ENCODE results near the gene TBXT. TPM values are rescaled to one million over a fixed set of nuclear protein-coding genes. Genes with fewer than 3 reads are reported as not detected.

The TBXT gene
- total RNA-seq, 1 donor from 2014 or later, result not detected

DNA sequence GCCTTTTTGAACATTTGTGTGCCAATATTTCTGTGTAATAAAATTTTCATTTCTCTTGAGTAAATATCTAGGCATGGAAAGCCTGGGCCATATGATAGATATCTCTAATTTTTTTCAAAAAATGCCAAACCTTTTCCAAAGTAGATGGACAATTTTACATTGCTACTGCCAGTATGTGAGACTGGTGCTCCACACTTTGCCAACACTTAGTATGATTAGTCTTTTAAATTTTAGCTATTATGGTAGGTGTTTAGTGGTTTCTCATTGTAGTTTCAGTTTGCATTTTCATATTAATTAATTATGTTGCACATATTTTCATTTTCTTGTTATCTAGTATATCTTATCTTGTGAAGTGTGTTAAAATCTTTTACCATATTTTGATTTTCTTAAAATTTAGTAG lies 52.0 kb downstream of the TBXT start:
- Mint-ChIP-seq H3K4me1 (ENCODE audit: low read depth, unreplicated experiment) (no peaks in the 10 kb centered on the region), H3K27ac (ENCODE audit: unreplicated experiment) (no peak overlapping the region), H3K4me3 (ENCODE audit: unreplicated experiment) (no peak overlapping the region), H3K9me3 (ENCODE audit: unreplicated experiment) (no peaks in the 10 kb centered on the region), H3K27me3 (ENCODE audit: unreplicated experiment) (peaks cover 2% of the 10 kb centered on the region), H3K36me3 (ENCODE audit: unreplicated experiment) (peaks cover 5% of the 10 kb centered on the region)
- TF ChIP-seq, protein P1, sequence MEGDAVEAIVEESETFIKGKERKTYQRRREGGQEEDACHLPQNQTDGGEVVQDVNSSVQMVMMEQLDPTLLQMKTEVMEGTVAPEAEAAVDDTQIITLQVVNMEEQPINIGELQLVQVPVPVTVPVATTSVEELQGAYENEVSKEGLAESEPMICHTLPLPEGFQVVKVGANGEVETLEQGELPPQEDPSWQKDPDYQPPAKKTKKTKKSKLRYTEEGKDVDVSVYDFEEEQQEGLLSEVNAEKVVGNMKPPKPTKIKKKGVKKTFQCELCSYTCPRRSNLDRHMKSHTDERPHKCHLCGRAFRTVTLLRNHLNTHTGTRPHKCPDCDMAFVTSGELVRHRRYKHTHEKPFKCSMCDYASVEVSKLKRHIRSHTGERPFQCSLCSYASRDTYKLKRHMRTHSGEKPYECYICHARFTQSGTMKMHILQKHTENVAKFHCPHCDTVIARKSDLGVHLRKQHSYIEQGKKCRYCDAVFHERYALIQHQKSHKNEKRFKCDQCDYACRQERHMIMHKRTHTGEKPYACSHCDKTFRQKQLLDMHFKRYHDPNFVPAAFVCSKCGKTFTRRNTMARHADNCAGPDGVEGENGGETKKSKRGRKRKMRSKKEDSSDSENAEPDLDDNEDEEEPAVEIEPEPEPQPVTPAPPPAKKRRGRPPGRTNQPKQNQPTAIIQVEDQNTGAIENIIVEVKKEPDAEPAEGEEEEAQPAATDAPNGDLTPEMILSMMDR (IDR thresholded peaks at IDR 0.05; ENCODE audit: partially characterized antibody, unreplicated experiment), result no peak
- no peak for DNase-seq

DNA sequence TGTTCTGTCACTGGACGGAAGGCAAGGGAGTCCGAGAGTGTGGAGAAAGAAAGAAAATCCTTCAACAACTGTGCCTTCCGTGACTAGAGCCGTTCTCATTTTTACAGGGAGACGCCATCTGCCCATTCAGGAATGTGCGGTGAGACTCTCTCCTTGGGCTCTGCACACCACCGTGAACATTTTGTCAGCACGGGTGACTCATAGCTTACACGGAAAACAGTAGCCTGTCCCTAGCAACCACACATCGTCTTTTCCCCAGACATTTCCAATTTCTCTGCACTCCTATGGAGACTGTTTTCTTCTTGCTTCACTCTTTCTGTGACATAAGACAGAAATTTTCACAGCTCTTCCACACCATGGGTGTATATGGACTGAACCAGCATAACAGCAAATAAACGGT lies 55.1 kb downstream of the TBXT start:
- Mint-ChIP-seq H3K36me3 (ENCODE audit: unreplicated experiment) (peaks cover 5% of the 10 kb centered on the region), H3K27ac (ENCODE audit: unreplicated experiment) (peak overlapping the region; percentile 49), H3K4me1 (ENCODE audit: low read depth, unreplicated experiment) (no peaks in the 10 kb centered on the region), H3K9me3 (ENCODE audit: unreplicated experiment) (no peaks in the 10 kb centered on the region), H3K4me3 (ENCODE audit: unreplicated experiment) (no peak overlapping the region), H3K27me3 (ENCODE audit: unreplicated experiment) (peaks cover 1% of the 10 kb centered on the region)
- DNase-seq, result no peak
- TF ChIP-seq, protein P1 (IDR thresholded peaks at IDR 0.05; ENCODE audit: partially characterized antibody, unreplicated experiment), result no peak

DNA sequence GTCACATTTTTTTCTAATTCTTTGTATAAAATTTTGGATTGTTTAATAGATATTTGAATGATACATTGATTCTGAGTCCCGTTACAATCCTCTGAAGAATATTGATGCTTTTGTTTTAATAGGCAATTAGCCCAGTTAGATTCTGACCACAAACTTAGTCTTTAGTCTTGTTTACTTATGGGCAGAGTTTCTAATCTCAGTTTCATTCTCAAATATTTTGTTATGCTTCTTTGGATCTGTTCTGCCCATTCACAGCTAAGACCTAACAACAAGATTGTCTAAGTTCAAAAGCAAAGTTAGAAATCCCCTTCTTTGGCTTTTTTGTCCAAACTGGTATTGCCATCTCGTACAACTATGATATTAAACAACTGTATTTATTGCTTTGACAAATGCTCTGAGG lies 58.0 kb downstream of the TBXT start:
- no peak overlapping the region for H3K27ac Mint-ChIP-seq (ENCODE audit: unreplicated experiment)
- TF ChIP-seq, protein P1 (IDR thresholded peaks at IDR 0.05; ENCODE audit: partially characterized antibody, unreplicated experiment), result no peak
- H3K36me3 Mint-ChIP-seq (ENCODE audit: unreplicated experiment), result no peaks in the 10 kb centered on the region

More for the DNA sequence above, 58.0 kb downstream of the TBXT start:
- no peak for DNase-seq
- Mint-ChIP-seq H3K27me3 (ENCODE audit: unreplicated experiment) (peaks cover 1% of the 10 kb centered on the region), H3K4me3 (ENCODE audit: unreplicated experiment) (no peak overlapping the region), H3K9me3 (ENCODE audit: unreplicated experiment) (no peaks in the 10 kb centered on the region), H3K4me1 (ENCODE audit: low read depth, unreplicated experiment) (no peaks in the 10 kb centered on the region)

Other genes with a start within 250 kb of the TBXT start
- not detected for gene PRR18, start 140.5 kb upstream of the TBXT start, total RNA-seq (ENCODE audit: unreplicated experiment)
- gene SFT2D1, start 174.7 kb upstream of the TBXT start, total RNA-seq (ENCODE audit: unreplicated experiment), result 23.5 TPM
- 17.0 TPM for gene MPC1, start 215.1 kb upstream of the TBXT start, total RNA-seq (ENCODE audit: unreplicated experiment)